Measurements from ENCODE around the gene UBE2O.
"Not testable (repeated sequence)": the region's sequence is repeated elsewhere in the genome, so short reads cannot be mapped to it uniquely, and the experiment has no call there.

Gene UBE2O

DNA sequence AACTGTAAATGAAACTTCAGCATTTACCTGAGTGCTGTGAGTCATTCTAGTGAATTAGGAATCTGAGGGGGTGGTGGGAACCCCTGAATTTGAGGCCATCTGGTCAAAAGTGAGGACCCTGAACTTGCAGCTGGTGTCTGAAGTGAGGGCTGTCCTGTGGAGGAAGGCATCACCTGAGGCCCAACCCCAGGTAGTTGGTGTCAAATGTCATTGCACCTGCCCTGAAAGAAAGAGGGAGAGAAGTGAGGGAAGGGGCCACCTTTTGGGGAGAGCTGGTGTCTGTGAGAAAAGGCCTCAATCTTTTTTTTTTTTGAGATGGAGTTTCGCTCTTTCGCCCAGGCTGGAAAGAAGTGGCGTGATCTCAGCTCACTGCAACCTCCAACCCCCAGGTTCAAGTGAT lies 86.7 kb downstream of the UBE2O start:
- DNase-seq, result no peak

DNA sequence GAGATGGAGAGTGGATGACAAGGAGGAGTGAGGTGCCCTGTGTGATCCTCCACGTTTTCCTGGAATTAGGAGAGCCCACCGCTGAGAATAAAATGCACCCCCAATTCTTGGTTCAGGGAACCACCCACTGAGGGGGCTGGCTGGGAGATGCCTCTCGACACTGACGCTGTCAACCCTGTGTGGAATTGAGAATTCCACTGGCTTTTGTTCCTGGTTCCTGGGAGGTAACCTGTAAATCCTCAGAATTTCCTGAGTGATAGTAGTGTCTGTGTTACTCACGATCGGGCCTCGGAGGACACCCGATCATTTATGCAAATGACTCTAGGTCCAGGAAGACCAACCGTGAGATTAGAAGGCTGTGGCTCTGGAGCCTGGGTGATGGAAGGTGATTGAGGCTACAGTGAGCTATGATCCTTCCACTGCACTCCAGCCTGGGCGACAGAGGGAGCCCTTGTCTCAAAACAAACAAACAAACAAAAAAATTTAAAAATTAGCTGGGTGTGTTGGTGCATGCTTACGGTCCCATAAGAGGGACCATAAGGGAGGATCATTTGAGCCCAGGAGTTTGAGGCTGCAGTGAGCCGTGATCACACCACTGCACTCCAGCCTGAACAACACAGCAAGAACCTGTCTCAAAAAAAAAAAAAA lies 87.6 kb downstream of the UBE2O start:
- no peak for DNase-seq

DNA sequence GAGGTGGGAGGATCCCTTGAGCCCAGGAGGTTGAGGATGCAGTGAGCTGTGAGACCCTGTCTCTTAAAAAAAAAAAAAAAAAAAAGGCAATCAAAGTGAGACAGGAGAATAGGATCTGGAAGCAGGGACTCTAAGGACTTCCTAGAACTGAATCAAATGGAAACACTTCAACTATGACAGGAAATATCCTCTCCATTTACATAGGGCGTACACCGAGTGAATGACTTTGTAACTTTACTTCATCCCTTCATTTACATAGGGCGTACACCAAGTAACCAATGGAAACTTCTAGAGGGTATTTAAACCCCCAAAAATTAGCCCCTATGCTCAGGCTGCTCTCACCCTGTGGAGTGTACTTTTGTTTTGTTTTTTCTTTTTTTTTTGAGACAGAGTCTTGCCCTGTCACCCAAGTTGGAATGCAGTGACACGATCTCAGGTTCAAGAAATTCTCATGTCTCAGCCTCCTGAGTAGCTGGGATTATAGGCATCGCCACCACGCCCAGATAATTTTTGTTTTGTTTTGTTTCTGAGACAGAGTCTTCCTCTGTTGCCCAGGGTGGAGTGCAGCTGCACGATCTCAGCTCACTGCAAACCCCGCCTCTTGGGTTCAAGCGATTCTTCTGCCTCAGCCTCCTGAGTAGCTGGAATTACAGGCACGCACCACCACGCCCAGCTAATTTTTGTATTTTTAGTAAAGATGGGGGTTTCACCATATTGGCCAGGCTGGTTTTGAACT lies 89.7 kb downstream of the UBE2O start:
- no peak for DNase-seq

DNA sequence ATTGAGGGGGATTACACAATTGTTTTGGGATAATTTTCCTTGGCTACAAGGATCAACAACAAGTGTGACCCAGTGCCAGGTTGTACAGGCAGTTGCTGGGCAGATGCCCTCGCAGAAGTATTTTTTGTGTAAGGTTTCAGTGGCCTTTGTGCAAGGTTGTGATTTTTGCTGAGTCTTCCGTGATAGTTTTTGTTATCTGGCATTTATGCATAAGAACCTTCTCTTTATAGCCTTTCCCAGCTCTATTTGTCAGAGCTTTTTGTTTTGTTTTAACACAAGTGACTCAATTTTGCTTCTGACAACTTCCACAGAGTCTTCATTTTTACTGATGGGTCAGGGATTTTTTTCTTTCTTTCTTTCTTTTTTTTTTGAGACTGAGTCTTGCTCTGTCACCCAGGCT lies 92.5 kb downstream of the UBE2O start:
- DNase-seq, result no peak

DNA sequence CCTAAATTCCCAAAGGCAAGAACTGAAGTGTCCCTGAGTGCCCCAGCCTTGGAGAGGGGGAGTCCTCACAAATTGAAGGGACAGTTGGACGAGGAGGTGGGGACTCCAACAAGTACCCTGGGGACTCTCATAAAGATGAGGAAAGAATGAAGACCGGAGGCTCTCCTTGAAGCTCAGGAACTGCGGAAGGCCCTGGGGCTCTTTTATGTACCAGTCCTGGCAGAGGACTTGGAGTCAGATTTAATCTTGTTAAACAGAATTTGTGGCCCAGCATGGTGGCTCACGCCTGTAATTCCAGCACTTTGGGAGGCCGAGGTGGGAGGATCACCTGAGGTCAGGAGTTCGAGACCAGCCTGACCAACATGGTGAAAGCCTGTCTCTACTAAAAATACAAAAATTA lies 93.2 kb downstream of the UBE2O start:
- not testable (repeated sequence) for DNase-seq

DNA sequence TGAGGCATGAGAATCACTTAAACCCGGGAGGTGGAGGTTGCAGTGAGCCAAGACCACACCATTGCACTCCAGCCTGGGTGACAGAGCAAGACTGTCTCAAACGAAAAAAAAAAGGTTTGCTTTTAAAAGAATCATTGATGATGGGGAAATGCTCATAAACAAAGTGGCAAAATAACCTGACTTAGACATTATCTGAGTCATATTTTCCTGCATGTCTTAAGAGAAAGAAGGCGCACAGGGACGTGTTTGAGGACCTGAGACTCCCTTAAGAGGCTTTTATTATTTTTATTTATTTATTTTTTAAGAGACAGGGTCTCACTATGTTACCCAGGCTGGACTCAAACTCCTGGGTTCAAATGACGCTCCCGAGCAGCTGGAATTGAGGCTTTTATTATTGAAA lies 93.6 kb downstream of the UBE2O start:
- no peak for DNase-seq

DNA sequence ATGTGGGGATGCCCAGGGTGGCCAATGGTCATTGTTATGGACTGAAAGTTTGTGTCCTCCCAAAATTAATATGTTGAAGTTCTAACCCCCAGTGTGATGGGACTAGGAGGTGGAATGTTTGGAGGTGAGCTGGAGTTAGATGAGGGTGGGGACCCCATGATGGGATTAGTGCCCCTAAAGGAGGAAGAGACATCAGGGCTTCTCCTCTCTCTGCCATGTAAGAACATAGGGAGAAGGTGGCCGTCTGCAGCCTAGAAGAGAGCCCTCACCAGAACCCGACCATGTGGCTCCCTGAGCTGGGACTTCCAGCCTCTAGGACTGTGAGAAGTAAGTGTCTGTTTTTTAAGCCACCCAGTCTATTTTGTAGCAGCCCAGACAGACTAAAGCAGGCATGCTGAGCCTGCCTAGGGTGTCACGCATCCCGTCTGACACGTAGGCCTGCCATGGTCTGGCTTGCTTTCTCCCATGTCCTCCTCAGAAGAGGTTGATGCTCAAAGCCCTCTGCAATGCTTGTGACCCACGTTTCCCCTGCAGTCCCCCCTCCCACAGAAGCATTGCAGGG lies 95.3 kb downstream of the UBE2O start:
- DNase-seq, result no peak

DNA sequence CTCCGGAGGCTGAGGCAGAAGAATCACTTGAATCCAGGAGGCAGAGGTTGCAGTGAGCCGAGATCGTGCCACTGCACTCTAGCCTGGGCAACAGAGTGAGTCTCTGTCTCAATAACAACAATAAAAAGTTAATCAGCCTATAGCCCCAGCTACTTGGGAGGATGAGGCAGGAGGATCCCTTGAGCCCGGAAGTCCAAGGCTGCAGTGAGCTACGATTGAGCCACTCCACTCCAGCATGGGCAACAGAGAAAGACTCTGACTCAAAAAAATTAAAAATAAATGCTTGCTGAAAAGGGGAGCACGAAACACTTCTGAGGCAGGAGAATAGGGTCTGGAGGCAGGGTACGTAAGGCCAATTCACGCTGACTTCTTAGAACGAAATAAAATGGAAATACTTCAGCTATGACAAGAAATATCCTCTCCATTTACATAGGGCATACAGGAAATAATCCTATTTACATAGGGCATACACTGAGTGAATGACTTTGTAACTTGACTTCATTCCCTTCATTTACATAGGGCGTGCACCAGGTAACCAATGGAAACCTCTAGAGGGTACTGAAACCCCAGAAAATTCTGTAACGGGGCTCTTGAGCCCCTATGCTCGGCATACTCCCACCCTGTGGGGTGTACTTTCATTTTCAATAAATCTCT lies 96.0 kb downstream of the UBE2O start:
- DNase-seq, result no peak

DNA sequence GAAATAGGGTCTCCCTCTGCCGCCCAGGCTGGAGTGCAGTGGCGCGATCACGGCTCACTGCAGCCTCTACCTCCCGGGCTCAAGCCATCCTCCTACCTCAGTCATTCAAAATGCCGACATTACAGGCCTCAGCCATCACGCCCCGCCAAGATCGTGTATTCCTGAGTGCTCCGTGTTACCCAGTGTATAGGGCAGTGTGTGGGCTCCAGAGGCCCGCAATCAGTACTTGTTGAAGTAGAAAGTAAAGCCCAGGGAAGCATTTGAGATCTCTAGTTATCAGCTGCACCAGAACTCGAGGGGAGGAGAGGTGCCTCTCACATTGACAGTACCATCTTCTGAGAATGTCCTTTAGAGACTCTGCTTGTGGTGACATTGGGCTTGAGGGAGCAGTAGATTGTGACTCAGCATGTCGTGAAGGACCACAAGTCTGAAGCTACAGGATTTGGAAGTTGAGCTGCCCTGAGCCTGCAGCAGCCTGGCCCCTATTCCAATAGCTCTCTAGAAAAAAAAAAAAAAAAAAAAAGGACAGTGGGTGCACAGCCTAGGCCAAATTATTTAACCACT lies 98.1 kb downstream of the UBE2O start:
- no peak for DNase-seq

DNA sequence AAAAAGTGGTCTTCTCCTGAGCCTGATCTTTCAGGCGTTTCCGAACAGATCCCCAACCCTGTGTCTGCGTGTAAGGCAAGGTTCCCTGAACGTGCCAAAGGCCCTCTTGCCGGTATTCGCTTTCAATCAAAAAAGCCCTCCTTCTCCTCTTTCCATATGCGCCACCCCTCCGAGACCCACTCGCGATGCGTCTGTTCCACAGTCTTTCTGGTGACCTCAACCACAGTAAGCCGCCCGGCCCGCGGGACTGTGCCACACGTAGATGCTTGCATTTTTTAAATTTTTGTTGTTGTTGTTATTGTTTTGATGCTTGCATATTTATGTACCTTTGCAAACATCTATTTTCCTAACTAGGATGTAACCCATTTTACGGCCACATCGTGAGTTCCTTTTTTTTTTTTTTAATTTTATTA lies 98.6 kb downstream of the UBE2O start:
- no peak for DNase-seq

DNA sequence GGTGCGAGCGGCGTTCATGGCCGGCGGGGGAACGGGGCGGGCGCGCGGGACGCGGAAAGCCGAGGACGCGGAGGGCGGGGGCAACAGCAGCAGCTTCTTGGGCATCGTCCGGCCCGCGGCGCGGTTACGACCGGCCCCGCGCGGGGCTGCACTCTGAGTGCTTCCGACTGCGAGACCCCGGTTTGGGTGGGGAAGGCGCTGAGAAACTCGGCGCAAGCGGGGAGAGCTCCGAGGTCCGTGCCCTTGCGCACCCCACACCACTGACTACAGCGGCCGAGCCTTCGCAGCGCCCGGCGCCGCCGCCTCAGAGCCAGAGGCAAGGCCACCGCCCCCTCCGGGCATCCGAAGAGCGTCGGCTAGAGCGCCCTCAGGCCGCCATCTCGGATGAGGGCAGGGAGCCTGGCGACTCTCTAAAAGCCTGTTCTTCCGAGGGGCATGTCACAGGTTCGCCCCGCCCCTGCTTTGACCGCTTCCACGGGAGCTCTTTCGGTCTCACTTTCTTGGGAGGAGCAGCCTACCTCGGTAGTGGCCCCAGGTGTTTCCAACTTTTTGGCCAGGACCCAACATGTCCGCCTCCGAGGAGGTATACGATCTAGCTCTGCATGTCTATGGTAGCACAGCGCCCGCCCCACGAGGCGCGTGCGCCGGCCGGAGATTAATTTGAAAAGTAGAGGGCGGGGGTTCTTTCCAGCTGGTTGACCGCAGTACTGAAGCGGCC lies 99.2 kb downstream of the UBE2O start, which contains the start of gene PRPSAP1:
PRPSAP1 (minus strand) TSS at position 318 of the 718 bp plus-strand sequence; CDS start at position 105, 213 bp downstream.
- DNase-seq, result peak; percentile 84

DNA sequence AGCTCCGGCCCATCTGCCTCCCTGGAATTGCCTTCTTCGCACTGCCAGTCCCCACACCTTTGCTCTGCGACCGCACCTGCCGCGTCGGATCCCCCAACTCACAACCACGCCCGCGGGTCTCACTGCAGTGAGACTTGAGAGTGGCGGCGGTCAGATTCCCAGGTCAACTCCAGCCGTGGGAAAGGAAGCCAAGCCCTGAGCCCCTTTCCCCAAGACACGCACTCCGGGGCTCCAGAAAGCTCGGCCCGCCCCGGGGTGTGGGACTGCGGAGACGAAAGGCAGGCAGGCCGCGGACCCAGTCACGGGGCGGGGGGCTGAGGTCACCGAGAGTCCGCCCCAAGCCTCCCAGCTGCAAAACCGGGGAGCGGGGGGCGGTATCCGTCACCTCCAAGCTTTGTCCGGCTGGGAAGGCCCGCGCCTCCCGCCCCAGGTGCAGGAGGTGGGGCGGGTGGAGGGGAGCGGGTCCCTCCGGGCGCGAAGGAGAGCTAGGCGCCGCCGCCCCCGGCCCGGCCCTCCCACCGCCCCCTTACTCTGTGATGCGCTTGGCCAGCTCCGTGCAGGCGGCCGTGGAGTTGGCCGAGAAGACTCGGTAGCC lies 99.9 kb downstream of the UBE2O start:
- DNase-seq, result no peak

DNA sequence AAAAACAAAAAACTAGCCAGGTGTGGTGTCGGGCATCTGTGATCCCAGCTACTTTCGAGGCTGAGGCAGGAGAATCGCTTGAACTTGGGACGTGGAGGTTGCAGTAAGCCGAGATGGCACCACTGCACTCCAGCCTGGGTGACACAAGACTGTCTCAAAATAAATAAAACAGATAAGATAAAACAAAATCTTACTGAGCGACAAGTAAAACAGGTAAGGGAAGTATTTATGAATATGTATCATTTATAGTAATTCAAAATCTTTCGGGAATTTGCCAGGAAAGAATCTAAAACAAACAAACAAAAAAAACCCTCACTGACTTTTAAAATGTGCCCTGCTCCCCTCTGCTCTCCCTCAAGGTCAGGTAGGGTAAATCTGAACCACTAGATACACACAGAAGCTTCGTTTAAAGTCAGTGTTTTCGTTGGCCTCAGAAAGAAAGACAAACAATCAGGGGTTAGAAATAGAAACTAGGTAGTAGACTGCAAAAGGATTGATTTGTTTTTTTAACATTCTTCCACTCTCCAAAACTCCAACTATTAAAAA lies 101.4 kb downstream of the UBE2O start:
- no peak for DNase-seq

DNA sequence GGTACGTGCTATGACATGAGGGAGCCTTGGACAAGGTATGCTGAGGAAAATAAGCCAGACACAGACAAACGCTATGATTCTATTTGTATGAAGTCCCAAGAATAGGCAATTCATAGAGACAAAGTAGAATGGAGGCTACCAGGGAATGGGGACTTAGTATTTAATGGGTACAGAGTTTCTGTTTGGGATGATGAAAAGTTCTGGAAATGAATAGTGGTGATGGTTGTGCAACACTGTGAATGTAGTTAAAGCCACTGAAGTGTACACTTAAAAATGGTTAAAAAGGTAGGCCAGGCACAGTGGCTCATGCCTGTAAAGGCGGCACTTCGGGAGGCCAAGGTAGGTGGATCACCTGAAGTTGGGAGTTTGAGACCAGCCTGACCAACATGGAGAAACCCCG lies 102.5 kb downstream of the UBE2O start:
- DNase-seq, result no peak

DNA sequence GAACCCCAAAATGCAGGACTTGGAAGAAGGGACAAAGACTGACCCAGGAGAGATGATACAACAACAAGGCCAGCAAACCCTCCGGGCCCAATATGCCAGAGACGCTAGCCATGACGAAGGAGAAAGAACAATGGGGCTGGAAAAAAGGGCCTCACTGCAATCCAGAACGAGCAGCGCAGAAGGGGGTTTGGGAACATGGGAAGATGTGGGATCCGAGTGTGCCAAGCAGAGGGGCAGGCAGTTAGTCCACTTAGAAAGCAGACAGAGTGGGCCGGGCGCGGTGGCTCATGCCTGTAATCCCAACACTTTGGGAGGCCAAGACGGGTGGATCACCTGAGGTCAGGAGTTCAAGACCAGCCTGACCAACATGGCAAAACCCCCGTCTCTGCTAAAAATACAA lies 106.0 kb downstream of the UBE2O start:
- not testable (repeated sequence) for DNase-seq

DNA sequence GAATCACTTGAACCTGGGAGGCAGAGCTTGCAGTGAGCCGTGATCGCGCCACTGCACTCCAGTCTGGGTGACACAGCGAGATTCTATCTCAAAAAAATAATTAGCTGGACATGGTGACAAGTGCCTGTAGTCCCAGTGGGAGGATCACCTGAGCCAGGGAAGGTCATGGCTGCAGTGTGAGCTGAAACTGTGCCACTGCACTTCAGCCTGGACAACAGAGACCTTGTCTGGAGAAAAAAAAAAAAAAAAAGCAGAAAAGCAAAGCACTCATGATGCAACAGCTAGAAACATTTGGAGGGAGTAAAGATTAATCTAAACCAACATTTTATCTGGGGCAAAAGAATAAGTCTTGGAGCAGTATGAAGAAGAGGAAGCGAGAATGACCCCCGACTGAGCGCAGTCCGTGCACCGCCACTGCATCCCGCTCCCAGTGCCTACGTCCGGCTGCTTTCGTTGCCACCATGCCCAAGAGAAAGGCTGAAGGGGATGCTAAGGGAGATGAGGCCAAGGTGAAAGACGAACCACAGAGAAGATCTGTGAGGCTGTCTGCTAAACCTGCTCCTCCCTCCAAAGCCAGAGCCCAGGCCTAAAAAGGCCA lies 107.5 kb downstream of the UBE2O start:
- no peak for DNase-seq

DNA sequence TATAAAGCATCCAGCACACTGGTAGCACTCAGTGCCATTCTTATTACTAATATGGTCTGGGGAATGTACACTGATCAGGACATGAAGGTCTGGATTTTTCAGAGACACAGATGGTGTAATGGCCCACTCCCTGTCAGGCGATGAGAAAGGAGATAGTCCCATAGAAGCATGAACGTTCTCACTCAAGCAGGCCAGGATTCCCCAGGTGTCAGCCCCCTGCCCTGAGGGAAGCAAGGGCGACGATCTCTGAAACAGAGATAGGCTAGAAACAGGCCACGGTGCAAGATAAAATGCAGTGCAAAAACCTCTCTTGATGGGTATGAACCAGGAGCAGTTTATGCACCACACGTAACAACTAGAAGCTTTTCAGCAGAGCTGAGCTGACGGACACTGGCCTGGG lies 109.8 kb downstream of the UBE2O start:
- DNase-seq, result no peak

DNA sequence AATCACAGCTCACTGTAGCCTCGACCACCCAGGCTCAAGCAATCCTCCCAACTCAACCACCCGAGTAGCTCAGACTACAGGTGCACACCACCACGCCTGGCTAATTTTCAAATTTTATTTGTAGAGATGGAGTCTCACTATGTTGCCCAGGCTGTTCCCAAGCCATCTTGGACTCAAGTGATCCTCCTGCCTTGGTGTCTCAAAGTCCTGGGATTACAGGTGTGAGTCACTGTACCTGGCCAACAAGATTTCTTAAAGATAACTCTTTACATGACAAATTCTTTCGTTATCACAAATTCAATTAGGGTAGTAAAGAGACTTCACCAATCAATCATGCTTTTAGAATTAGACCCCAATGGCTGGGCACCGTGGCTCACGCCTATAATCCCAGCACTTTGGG lies 111.7 kb downstream of the UBE2O start:
- DNase-seq, result no peak

All from NCI-H1417 treated with DMSO at 0.1 percent for 48 hours (cell line).